ENCODE data around the gene IRF6. TPM values are rescaled to one million over a fixed set of nuclear protein-coding genes. Genes with fewer than 3 reads are reported as not detected.

IRF6 gene
- total and polyA plus RNA-seq, 8 donors, result 15.7 to 26.5 (median 19.3) TPM

- intact Hi-C loops (cut with DNase I), result no loop called here
- H3K36me3 ChIP-seq, result no peaks in the 10 kb centered on the region
- H3K27ac ChIP-seq, result peak overlapping the region in 1 of 2 donors; percentile 57
- ATAC-seq, result peak; percentile 59
- TF ChIP-seq, protein P1, sequence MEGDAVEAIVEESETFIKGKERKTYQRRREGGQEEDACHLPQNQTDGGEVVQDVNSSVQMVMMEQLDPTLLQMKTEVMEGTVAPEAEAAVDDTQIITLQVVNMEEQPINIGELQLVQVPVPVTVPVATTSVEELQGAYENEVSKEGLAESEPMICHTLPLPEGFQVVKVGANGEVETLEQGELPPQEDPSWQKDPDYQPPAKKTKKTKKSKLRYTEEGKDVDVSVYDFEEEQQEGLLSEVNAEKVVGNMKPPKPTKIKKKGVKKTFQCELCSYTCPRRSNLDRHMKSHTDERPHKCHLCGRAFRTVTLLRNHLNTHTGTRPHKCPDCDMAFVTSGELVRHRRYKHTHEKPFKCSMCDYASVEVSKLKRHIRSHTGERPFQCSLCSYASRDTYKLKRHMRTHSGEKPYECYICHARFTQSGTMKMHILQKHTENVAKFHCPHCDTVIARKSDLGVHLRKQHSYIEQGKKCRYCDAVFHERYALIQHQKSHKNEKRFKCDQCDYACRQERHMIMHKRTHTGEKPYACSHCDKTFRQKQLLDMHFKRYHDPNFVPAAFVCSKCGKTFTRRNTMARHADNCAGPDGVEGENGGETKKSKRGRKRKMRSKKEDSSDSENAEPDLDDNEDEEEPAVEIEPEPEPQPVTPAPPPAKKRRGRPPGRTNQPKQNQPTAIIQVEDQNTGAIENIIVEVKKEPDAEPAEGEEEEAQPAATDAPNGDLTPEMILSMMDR (IDR thresholded peaks at IDR 0.05), result no peak
- no peaks in the 10 kb centered on the region for H3K9me3 ChIP-seq
- peaks cover 0 to 6% of the 10 kb centered on the region in 2 donors for H3K4me1 ChIP-seq
- DNase-seq, result peak in 2 of 4 donors; percentile 26 to 54
- no peak overlapping the region for H3K4me3 ChIP-seq
- H3K27me3 ChIP-seq, result no peaks in the 10 kb centered on the region
Observed at GRCh38 chr1:209742409-209743144, 63.4 kb downstream of the IRF6 start.

- Histone ChIP-seq H3K36me3 (no peaks in the 10 kb centered on the region), H3K27ac (peak overlapping the region in 1 of 2 donors; percentile 57), H3K4me1 (no peaks in the 10 kb centered on the region), H3K4me3 (no peak overlapping the region), H3K9me3 (no peaks in the 10 kb centered on the region), H3K27me3 (no peaks in the 10 kb centered on the region)
- no peak for ATAC-seq
- DNase-seq, result no peak
- TF ChIP-seq, protein P1 (IDR thresholded peaks at IDR 0.05), result no peak
- intact Hi-C loops (cut with DNase I), result no loop called here
Observed at GRCh38 chr1:209741889-209742288, 64.1 kb downstream of the IRF6 start.

DNA sequence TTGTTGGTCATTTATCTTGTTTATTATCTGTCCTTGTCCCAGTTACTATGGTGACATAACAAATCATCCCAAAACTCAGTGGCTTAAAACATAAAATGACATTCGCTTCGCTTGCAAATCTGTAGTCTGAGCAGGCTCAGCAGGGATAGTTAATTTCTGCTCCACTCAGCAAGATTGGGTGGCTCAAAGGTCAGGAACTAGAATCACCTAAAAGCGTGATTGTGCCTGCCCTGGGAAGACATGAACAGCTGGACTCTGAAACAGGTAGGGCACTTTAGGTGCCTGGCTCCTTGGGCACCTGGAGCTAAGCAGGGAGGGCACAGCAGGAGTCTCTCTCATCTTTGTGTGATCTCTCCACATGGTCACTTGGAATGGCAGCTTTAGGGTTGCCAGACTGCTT lies 64.7 kb downstream of the IRF6 start:
- H3K36me3 ChIP-seq, result no peaks in the 10 kb centered on the region
- H3K4me3 ChIP-seq, result no peak overlapping the region
- TF ChIP-seq, protein P1 (IDR thresholded peaks at IDR 0.05), result no peak
- DNase-seq, result no peak
- H3K27ac ChIP-seq, result no peak overlapping the region
- no peak for ATAC-seq
- intact Hi-C loops (cut with DNase I), result no loop called here
- H3K4me1 ChIP-seq, result no peaks in the 10 kb centered on the region
- no peaks in the 10 kb centered on the region for H3K27me3 ChIP-seq
- H3K9me3 ChIP-seq, result no peaks in the 10 kb centered on the region

DNA sequence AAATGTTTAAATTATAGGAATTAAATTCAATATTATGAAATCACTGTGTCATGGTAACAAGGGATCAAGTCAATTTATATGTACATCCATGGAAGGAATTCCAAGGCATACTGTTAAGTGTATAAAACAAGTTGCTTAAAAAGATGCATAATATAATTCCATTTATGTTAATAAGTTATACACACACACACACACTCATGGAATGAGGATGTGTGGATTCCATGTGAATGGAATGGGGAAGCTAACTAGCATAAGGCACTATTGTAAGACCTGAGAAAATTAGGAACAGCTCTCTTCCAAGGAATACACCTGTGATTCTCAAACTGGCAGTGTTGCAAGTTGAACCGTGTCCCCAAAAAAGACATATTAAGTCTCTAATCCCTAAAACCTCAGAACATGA lies 67.7 kb downstream of the IRF6 start:
- no peaks in the 10 kb centered on the region for H3K27me3 ChIP-seq
- H3K4me1 ChIP-seq, result no peaks in the 10 kb centered on the region
- no peak overlapping the region for H3K4me3 ChIP-seq
- no peak overlapping the region for H3K27ac ChIP-seq
- intact Hi-C loops (cut with DNase I), result no loop called here
- TF ChIP-seq, protein P1 (IDR thresholded peaks at IDR 0.05), result no peak
- no peaks in the 10 kb centered on the region for H3K36me3 ChIP-seq
- no peak for ATAC-seq
- H3K9me3 ChIP-seq, result no peaks in the 10 kb centered on the region
- no peak for DNase-seq

DNA sequence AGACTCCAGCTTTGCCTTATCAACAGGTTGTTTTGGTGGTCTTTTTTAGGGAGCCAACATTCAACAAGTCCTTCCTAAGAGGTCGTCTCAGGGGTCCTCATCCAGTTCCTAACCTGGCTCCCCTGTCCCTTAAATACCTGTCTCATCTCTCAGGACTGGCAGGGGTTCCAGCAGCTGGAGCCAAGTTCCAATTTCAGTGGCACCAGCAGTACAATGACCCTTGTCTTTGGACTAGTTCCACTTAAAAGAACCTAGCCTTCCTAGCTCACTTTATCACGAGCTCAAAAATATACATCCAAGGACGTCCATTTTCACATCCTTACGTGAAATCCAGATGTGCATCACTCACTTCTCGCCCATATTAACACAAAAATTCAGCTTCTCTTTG lies 68.8 kb downstream of the IRF6 start:
- Histone ChIP-seq H3K9me3 (no peaks in the 10 kb centered on the region), H3K4me1 (no peaks in the 10 kb centered on the region), H3K4me3 (no peak overlapping the region), H3K27me3 (no peaks in the 10 kb centered on the region), H3K27ac (no peak overlapping the region), H3K36me3 (no peaks in the 10 kb centered on the region)
- no peak for DNase-seq
- no peak for ATAC-seq
- TF ChIP-seq, protein P1 (IDR thresholded peaks at IDR 0.05), result no peak
- intact Hi-C loops (cut with DNase I), result no loop called here

Measured in left lung (tissue), 10 donors.